ENCODE measurements around the gene ETS1.

ETS1 gene

DNA sequence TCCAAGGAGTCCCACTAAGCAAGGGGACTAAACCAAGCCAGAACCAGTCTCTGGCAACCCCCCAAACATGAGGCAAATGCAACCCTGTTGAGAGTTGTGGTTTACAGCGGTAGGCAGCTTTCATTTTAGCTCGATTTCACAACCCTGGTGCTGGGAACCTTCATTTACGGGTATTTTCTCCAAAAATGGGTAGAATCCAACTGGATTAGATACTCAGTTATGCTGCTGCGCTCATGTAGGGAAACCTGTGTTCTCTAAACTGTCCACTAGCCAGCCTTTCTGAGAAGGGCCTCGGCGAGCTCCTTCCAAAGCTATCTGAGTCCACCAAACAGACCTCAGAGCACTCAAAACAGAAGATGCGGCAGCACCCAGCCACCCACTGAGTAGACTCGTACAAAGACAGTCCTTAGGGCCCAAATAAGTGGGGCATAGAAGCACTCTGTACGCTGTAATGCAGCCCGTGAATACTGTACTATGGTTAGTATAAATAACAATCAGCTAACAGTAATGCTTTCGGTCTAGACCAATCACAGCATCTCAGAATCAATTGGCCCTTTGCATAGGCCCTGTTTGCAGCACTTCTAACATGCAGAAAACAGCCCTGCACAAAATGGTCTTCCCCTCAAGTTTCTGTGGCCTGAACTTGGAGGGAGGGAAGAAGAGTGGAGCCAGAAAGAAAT lies 104.7 kb downstream of the ETS1 start:
- DNase-seq (ENCODE audit: insufficient read length, low spot score) (no peak), FAIRE-seq (no peak)
- TF ChIP-seq, protein P1, sequence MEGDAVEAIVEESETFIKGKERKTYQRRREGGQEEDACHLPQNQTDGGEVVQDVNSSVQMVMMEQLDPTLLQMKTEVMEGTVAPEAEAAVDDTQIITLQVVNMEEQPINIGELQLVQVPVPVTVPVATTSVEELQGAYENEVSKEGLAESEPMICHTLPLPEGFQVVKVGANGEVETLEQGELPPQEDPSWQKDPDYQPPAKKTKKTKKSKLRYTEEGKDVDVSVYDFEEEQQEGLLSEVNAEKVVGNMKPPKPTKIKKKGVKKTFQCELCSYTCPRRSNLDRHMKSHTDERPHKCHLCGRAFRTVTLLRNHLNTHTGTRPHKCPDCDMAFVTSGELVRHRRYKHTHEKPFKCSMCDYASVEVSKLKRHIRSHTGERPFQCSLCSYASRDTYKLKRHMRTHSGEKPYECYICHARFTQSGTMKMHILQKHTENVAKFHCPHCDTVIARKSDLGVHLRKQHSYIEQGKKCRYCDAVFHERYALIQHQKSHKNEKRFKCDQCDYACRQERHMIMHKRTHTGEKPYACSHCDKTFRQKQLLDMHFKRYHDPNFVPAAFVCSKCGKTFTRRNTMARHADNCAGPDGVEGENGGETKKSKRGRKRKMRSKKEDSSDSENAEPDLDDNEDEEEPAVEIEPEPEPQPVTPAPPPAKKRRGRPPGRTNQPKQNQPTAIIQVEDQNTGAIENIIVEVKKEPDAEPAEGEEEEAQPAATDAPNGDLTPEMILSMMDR (IDR thresholded peaks at IDR 0.05; ENCODE audit: insufficient read depth, missing control alignments) = no peak

- TF ChIP-seq, protein P1 (IDR thresholded peaks at IDR 0.05; ENCODE audit: insufficient read depth, missing control alignments) = no peak
- DNase-seq (ENCODE audit: insufficient read length, low spot score) (no peak), FAIRE-seq (no peak)
Observed at GRCh38 chr11:128482092-128482491, 105.3 kb downstream of the ETS1 start.

- no peak for DNase-seq (ENCODE audit: insufficient read length, low spot score)
- TF ChIP-seq, protein P1 (IDR thresholded peaks at IDR 0.05; ENCODE audit: insufficient read depth, missing control alignments) = no peak
- FAIRE-seq = no peak
Observed at GRCh38 chr11:128481135-128481534, 106.2 kb downstream of the ETS1 start.

- TF ChIP-seq, protein P1 (IDR thresholded peaks at IDR 0.05; ENCODE audit: insufficient read depth, missing control alignments) = no peak
- FAIRE-seq = no peak
- no peak for DNase-seq (ENCODE audit: insufficient read length, low spot score)
Observed at GRCh38 chr11:128480665-128481064, 106.7 kb downstream of the ETS1 start.

DNA sequence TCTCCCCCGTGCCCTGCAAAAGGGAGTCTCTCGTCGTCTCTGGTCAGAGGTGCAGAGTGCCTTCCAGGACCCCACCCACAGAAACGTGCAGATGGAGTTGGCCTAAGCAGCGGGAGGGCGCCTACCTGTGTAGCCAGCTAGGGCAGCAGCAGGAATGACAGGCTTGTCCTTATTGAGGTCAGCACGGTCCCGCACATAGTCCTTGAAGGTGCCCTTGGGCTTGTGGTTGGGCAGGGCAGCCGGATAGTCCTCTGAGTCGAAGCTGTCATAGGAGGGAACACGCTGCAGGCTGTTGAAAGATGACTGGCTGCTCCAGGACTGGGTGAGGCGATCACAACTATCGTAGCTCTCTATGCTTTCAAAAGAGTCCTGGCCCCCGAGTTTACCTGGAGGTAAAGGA lies 107.3 kb downstream of the ETS1 start:
- DNase-seq (ENCODE audit: insufficient read length, low spot score) = no peak
- no peak for FAIRE-seq
- TF ChIP-seq, protein P1 (IDR thresholded peaks at IDR 0.05; ENCODE audit: insufficient read depth, missing control alignments) = no peak

DNA sequence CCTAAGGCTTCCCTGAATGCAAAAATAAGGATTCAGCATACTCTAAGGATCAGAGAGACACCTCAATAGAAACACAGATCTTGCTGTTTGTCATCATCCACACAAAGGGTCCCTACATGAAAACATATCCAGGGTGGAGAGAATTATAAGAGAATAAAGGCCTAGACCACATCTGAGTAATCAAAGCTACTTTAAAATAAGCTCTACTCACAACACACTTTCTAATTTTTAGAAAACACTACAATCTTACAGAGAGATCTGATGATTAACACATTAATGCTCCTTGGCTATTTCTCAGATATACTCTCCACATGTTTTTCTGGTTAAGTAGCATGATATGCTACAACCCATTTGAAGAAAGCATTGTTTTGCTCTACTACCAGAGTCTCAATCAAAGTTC lies 108.2 kb downstream of the ETS1 start:
- no peak for DNase-seq (ENCODE audit: insufficient read length, low spot score)
- TF ChIP-seq, protein P1 (IDR thresholded peaks at IDR 0.05; ENCODE audit: insufficient read depth, missing control alignments) = no peak
- FAIRE-seq = no peak

- FAIRE-seq (no peak), DNase-seq (ENCODE audit: insufficient read length, low spot score) (no peak)
- TF ChIP-seq, protein P1 (IDR thresholded peaks at IDR 0.05; ENCODE audit: insufficient read depth, missing control alignments) = no peak
Observed at GRCh38 chr11:128478305-128478704, 109.1 kb downstream of the ETS1 start.
